HT-29 (cell line): ENCODE results near the gene FBXO44. TPM values are rescaled to one million over a fixed set of nuclear protein-coding genes. Genes with fewer than 3 reads are reported as not detected.

Experiments
- DNase-seq: peaks from one replicate; pipeline ENCODE4 v3.0.0-alpha.2; 2015; ENCODE audit warnings: low spot score
- total RNA-seq: library from RNA; depleted of rRNA; stranded (reverse); fragments of >200 nt; shearing (Covaris generic); gene quantifications from 2 replicates; pipeline ENCODE4 v1.2.3, GENCODE V29; 2014

FBXO44 gene
- total RNA-seq, 1 experiment from 2014 or later = 0.33 TPM

DNA sequence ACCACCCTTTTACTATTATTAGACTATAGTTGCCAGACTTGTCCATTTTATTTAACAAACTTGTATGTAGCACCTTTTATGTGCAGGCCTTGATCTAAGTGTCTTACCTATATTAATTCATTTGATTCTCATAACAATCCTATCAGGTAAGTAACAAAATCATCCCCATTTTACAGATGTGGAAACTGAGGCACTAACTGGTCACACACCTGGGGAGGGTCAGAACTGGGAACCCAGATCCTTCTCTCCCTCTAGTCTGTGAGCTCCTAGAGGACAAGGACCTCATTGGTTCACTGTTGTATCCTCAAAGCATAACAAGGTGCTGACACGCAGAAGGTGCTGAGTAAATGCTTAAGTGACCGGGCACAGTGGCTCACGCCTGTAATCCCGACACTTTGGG, 15.3 kb upstream of the FBXO44 start:
- DNase-seq = no peak

DNA sequence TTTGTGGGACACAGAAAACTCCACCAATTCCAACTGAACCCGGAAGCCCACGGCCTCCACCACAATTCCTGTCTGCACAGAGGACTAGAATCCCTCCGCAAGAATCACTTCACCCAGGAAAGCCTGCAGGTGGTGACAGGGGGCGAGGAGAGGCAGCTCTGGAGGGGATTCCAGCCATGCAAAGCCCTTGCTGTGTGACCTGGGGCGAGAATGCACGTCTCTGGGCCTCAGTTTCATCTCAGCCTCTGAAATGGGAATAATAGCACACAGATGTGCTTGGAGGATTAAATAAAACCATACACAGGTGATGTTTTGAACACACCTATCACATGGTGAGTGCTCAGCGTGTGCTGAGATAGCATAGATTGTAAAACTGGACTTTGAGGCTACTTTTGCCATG, 14.6 kb upstream of the FBXO44 start:
- no peak for DNase-seq

DNA sequence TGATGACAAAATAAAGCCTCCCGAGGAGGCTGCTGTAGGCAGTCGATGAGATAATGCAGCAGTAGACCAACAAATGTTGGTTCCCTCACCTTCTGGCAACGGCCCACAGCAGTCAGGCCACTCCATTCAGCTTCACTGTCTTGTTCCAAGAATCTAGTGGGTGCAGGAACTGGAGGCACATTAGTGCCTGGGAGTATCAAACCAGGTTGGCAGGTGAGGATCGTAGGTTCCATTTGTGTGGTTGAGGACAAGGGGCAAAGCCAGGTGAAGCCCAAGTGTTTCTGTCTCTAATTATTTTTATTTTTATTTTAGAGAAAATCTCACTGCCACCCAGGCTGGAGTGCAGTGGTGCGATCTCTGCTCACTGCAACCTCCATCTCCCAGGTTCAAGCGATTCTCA, 13.7 kb upstream of the FBXO44 start:
- DNase-seq = no peak

DNA sequence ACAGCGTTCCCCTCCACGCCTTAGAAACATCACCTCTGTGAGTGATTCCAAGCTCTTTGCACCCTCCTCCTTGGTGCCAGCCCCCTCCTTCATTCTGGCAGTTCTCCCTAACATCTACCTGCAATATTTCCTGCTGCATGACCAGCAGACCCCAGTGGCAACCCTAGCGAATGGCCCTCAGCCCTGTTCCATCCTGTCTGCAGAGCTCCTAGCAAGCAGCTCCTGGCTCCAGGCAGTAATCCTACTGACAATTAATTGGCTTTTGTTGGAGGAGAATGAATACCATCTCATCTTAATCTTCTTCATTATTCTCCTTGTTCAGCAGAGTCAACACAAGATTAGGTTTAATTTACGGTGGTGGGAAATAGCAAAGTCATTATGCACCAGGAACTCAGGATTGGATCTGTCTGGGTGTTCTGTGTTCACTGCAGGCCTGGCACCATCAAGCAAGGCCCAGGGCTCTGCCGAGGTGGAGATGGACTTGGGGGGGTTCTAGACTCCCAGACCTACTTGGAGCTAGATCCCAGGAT, 12.8 kb upstream of the FBXO44 start:
- no peak for DNase-seq

DNA sequence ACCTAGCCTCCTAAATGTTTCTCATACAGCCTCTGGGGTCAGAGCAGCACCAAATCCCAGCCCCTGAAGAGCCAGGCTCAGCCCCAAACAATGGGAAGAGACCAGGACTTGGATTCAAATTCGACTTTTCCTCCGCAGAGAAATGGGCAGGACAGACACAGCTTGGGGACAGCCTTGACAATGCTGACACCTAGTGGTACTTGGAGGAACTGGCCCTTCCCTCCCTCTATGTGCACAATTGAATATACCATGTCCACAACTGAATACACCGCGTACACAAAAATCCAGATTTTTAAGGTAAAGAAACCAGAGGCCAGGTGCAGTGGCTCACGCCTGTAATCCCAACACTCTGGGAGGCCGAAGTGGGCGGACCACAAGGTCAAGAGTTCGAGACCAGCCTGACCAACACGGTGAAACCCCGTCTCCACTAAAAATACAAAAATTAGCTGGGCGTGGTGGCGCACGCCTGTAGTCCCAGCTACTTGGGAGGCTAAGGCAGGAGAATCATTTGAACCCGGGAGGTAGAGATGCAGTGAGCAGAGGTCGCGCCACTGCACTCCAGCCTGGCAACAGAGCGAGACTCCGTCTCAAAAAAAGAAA, 12.2 kb upstream of the FBXO44 start:
- peak; percentile 72 for DNase-seq

DNA sequence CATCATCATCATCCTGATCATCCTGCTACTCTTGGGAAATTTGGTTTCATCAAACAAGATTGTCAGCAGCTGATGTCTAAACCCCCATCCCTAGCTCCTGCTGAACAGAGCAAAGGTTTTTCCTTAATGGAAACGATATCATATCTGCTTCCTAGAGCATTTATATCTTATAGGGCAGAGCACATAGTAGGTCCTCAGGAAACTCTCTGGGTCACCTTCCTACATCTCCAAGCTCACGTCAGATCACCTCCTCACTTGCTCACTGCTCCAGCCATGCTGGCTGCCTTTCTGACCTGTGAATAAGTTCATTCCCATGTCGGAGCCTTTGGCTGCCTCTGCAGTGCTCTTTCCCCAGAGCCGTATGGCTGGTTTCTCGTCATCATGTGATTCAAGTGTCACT, 10.9 kb upstream of the FBXO44 start:
- no peak for DNase-seq

DNA sequence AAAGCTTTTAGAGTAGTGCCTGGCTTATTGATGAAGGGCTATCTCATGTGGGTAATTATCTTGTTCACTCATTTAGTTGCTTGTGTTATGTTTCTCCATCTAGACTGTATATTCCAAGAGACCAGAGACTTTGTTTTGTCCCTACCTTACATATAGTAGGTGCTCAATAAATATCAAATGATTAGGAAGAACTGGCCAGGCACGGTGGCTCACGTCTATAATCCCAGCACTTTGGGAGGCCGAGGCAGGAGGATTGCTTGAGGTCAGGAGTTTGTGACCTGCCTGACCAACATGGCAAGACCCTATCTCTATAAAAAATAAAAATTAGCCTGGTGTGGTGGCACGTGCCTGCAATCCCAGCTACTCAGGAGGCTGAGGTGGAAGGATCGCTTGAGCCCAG, 9.4 kb upstream of the FBXO44 start:
- no peak for DNase-seq

DNA sequence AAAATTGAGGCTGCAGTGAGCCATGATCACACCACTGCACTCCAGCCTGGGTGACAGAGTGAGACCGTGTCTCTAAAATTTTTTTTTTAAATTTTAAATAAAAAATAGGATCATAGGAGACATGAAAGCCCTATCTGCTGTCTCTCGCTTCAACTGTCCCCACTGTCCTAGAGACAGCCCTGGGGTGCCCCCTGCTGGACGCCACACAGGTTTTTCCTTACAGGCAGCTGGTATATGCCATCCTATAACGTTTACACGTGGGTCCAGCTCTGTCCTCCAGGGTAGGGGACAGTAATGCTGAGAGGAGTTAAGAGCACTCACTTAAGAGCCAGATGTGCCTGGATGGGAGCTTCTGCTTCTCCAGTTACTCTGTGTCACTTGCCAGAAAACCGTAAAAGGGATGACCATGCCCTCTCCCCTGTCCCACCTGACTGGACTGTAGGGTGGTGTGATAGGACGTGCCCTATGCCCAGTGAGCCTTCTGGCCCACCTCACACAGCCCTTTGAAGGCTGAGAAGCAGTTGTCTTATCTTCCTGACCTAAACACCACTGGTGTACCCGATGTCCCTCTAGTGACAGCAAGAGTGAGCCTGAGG, 8.9 kb upstream of the FBXO44 start:
- peak; percentile 85 for DNase-seq

DNA sequence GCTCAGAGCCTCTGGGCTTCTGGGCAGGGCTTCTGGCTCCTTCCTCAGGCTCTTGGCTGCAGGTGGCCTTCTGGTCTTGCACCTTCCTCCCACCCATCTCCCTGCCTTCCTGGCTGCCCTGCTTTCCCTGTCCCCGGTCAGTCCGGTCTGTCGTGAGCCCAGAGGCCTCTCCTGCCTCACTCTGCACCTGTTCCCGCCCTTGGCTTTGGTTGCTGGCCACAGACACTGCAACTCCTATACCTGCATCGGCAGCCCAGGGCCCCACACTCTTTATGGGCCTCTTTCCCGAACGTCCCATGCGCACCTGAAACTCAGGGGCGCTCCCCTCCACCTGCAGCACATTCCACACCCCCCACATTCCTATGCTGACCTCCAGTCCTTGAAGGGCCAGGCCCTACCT, 8.4 kb upstream of the FBXO44 start:
- no peak for DNase-seq

DNA sequence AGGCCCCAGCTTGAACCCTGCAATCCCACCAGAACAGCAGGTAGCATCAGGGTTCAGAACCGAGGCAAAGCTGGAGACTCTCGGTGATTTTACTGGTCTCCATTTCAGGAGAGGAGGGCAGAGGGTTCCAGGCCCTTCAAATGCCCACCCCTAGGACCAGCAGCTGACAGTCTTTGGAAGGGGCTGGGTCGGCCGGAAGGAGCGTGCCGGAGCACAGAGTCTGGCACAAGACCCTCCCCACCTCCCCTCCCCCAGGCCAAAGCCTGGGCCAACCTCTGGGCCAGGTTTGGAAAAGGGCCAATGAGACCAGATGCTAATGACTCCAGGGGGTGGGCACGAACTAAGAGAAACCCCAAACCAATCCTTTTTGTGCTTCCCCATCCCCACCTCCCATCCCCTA, 7.3 kb upstream of the FBXO44 start:
- DNase-seq = no peak

DNA sequence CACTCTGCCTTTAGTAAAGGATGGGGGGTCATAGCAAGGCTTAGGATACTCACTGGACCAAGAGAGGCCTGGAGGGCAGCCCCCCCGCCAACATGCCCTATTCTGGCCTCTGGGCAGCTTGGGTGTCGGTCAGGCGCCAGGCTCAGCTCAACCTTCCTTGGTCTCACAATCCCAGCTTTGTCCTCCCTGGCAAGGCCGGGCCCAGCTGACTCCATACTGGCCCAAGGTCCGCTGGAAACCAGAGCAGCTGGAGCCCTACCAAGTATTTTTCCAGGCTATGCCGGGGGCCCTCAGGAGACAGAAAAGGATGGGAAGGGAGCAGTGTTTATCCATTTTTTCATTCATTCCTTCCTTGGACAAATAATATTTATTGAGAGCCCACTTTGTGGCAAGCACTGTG, 6.6 kb upstream of the FBXO44 start:
- no peak for DNase-seq

DNA sequence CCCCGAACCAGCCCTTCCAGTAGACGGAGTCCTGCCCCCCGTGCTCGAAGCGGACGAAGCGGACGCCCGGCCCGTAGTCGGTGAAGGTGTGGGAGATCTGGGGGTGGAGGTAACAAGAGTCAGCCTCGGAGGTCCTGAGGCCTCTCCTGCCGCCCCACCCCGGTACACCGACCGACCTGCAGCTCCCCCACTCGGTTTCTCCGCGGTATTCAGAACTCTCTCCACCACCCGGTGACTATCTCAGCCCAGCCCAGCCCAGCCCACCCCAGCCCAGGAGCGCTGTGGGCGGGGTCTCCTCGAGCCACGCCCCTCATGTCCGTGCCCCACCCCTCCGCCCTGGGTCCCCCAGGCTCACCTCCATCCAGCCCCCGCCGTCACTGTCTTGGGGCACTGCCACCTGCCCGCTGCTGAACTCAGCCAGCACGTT, 5.9 kb upstream of the FBXO44 start:
- no peak for DNase-seq

DNA sequence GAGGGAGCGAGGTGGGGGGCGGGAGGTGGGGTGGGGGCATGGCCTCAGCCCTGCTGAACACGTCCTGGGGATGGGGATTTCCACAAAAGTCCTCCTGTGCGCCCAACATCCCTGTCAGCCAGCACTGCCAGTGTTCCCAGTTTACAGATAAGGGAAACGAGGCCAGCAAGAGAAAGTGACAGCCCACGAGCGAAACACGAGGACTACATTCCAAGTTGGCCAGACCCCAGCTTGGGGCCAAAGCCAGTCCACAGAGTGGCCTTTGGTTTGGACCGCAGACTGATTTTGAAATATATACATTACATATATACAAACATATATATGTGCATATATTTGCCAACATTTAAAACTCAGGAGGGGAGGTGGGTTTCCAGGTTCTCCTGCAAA, 5.4 kb upstream of the FBXO44 start:
- DNase-seq = no peak

DNA sequence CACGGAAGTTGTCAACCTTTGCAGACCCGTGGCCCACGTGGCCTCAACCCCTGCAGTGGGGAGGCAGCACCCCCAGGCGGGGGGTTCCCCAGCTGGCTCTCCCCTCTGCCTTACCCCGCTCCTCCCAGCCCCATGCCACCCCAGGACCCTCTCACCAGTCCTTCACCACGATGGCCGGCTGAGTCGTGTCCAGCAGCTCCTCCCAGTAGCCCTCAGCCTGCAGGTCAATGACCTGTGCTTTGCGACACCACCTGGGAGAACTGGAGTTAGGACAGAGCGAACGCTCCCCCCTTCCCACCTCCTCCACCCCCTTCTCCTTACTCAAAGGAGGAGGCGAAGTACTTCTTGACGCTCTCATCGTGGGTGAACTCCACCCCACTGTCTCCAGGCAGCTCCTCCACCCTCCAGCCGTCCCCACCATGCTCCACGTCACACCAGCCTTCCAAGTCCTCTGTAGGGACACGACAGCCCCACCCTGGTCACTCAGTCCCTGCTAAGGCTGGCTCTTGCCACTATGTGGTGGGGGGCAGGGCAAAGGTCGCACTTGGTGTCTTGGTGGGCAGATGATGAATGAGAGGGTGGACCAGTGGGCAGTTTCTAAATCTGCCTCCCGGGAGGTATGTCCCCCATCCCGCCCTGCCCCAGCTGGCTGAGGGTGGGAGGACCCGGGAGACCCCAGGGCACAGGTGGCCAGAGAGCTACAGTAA, 4.9 kb upstream of the FBXO44 start:
- no peak for DNase-seq

DNA sequence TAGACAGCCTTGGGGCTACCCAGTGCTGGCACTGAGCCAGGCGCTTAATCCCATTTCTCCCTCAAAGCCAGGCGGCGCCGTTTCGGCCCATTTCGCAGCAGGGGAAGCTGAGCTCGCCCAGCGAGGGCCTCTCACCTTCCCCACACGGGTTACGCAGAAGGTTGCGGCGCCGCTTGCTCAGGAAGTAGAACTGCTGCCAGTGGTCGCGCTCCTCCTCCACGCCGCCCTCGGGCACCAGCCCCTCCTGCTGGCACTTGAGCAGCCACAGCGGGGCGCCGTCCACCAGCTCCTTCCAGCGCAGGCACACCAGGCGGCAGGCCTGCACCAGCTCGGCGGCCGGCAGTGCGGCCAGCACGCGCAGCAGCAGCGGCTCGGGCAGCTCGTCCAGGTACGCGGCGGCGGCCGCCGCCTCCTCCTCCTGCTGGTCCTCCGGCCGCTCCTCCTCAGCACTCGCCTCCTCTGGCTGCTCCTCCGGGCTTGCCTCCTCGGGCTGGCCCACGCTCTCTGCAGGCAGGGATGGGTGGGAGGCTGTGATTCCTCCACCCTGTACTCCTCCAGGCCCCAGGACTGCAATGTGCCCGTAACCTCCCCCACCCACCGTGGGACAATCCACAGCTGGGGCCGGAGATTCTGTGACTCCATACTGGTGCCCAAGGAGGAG, 4.2 kb upstream of the FBXO44 start:
- peak; percentile 71 for DNase-seq

DNA sequence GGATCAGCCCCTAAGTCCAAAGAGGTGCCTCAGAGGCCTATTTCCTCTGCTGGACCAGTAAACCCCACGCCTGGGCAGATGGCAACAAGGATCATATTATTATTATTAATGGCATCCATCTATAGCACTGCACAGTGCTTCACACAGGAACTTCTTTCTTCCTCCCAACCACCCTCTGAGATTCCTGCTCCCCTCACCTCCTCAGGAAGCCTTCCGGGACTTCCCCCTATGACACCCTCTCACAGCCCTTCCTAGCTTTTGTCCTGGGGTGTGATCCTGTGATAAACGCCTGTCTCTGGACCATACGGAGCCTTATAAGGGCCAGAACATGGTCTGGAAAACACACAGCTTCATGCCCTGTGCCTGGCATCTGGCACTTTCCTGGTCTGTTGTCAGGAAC, 3.7 kb upstream of the FBXO44 start:
- no peak for DNase-seq

DNA sequence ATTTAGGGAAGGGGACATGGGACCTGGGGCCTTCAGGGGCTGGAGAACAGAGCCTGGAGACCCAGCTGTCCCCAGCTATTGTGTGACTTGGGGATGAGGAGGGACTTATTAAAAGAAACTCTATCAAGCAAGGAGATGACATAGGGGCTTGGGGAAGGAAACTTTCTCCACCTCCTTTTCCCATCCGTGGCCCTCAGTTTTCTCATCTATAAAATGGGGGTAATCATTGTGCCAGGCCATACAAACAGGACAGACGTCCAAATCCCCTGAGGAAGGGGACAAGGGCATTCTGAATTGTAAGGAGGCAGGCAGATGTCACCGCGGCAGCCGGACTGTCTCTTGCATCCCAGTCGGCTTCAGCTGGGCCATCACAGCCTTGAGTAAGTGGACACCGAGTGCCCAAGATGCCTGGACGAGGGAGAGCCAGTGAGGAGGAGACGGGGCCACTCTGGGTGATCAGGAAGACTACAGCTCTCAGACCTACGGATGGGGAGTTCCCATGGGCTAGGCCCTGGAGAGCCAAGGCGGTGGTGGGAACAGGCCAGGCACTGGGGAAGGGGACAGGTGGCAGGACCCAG, 2.4 kb upstream of the FBXO44 start:
- no peak for DNase-seq

DNA sequence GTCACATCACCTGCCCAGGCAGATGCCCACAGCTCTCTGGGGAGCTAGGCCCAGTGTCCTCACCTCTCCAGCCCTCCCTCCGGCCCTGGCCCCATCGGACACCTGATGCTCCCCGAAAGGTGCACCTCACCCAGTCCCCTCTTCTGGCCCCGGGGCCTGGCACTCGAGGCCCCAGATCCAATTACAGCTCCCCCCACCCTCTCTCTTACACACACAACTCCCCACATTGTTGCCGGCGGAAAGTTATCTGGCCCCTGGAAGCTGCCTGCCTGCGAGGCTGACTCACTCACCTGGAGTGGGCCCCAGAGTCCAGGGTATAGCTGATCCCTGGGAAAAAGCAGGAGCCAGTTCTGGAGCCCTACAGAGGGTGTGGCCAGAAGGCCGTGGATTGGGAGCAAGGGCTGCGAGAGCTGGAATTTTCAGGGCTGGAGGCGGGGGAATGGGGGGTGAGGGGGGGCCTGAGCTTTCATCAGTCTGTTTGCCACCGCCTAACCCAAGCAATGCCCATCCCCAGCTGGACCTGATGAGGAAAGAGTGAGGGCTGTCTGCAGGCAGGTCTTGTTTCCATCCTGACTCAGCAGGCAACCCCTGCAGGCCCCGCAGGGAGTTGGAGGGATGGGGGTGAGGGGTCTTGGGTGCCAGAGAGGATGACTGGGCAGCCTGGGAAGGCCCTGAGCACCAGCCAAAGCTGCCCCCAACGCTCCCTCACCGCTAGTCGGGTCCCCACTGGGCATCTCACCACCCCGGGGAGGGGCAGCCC, 1.4 kb upstream of the FBXO44 start:
- no peak for DNase-seq

DNA sequence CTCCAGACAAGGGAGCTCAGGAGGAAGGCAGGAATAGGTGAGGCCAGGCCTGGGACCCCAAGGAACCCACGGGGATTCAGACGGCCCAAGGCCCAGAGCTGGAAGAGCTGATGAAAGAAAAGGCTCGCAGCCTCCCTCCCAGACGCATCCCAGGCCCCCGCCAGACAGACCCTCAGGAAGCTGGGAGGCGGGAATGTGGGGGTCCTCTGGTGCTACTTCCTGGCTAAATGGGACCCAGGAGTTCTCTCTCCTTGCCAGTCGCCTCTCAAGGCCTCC, 878 bp upstream of the FBXO44 start:
- no peak for DNase-seq

DNA sequence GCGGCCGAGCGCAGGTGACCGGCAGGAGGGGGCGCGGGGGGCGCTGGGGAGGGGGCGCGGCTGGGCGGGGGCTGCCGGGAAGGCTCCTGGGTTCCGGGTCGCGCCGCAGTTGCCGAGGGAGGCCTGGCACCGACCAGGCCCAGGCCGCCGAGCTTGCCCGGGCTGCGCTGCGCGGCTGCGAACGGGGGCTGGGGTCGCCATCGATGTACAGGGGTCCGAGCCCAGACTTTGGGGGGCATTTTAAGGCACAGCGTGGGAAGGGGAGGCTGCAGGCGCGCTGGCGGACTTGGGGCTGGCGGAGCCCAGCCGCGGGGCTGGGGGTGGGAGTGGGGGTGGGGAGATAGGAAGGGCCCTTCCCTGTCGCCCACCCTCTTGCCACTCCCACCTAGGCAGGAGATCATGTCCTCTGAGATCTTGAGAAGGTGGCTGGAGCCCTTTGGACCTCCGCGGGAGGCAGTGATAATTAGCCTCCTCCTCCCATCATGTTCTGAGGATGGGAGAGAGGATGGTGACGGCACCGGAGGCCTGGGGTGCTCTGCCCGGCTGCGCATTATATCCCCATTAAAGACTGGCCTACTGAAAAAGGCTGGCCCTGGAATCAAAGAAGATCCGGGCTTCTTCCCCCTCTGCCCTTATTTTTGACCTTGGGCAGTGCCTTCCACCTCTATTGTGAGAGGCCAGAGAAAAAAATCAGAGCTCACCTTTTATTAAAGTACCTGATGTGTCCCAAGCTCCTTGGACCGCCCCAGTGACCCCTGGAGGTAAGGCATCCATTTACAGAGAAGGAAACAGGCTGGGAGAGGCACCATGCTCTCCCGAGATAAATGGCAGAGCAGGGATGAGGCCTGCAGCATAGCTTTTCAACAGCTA, 497 bp downstream of the FBXO44 start:
- DNase-seq = no peak

DNA sequence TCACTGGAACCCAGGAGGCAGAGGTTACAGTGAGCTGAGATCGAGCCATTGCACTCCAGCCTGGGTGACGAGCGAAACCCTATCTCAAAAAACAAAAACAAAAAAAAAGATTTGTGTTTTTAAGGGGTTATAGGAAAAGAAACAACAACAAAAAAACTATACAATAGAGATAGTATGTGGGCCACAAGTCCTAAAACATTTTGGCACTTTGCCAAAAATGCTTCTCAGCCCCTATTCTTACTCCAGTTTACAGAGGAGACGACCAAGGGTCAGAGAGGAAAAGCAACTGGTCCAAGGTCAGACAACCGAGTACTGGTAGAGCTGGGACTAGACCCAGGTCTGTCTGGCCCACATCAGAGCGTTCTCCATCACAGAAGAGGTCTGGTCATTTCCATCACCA, 3.0 kb downstream of the FBXO44 start:
- DNase-seq = no peak
